HG02798 (cell line): ENCODE data around the gene SLC9A6.
"Not testable (repeated sequence)": the region's sequence is repeated elsewhere in the genome, so short reads cannot be mapped to it uniquely, and the experiment has no call there.

Experiments
- ATAC-seq: cut with Tn5 transposase; IDR thresholded peaks from one replicate; pipeline ENCODE4 v1.9.1; 2021; ENCODE audit warnings: mild to moderate bottlenecking; ENCODE audit not compliant: unreplicated experiment, poor library complexity

The SLC9A6 gene

GRCh38 chrX:136059350-136059749, 74.1 kb downstream of the SLC9A6 start:
- ATAC-seq: no peak

DNA sequence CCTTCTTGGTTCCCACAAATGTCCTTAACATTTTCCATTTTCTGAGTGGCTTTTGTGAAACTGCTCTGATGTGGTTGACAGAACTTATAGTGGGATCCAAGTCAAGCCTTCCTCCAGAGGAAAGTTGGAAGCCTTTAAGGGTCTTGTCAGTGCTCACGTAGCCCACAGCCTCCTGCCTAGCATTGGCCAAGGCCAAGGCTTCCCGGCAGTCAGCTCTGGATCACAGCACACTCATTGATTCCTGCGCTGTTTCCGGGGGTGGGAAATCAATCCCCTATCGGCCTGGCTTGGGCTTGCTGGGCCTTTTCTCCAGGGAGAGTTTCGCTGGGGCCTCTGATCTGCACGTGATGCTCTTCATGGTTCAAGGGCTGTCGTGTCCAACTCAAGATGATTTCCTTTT, 76.1 kb downstream of the SLC9A6 start:
- no peak for ATAC-seq

DNA sequence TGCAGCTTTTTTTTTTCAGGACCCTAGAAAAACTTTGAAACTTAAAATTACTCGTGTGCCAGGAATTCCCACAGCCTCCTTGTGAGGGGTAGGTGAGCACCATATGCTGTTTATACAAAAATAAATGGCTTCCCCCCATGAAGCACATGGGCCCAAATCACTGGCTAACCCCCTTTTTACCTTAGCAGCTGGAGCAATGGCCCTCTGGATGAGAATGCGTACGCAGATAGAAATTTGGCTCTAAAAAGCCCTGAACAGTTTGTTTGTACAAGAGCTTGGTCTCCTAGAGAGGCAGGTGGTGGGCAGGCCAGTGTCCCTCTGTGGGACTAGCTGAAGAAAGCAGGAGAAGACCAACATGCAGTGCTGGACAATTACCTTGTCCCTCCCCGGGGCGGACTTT, 76.5 kb downstream of the SLC9A6 start:
- ATAC-seq: no peak

GRCh38 chrX:136063340-136064079, 78.3 kb downstream of the SLC9A6 start:
- ATAC-seq: no peak

GRCh38 chrX:136064661-136065043, 79.4 kb downstream of the SLC9A6 start:
- ATAC-seq: no peak

GRCh38 chrX:136065044-136065671, 79.9 kb downstream of the SLC9A6 start:
- no peak for ATAC-seq

GRCh38 chrX:136067097-136067496, 81.9 kb downstream of the SLC9A6 start:
- ATAC-seq: no peak

- ATAC-seq: no peak
These were observed 82.7 kb downstream of the SLC9A6 start for GRCh38 chrX:136067966-136068365.

GRCh38 chrX:136076942-136077341, 91.7 kb downstream of the SLC9A6 start:
- no peak for ATAC-seq

- ATAC-seq: no peak
These were observed 95.5 kb downstream of the SLC9A6 start for GRCh38 chrX:136080766-136081165.

- ATAC-seq: no peak
These were observed 101.3 kb downstream of the SLC9A6 start for GRCh38 chrX:136086521-136086920.

GRCh38 chrX:136091898-136092297, 106.7 kb downstream of the SLC9A6 start:
- not testable (repeated sequence) for ATAC-seq

GRCh38 chrX:136094962-136095361, 109.7 kb downstream of the SLC9A6 start:
- no peak for ATAC-seq
